ENCODE data around the gene SURF2.

DNA sequence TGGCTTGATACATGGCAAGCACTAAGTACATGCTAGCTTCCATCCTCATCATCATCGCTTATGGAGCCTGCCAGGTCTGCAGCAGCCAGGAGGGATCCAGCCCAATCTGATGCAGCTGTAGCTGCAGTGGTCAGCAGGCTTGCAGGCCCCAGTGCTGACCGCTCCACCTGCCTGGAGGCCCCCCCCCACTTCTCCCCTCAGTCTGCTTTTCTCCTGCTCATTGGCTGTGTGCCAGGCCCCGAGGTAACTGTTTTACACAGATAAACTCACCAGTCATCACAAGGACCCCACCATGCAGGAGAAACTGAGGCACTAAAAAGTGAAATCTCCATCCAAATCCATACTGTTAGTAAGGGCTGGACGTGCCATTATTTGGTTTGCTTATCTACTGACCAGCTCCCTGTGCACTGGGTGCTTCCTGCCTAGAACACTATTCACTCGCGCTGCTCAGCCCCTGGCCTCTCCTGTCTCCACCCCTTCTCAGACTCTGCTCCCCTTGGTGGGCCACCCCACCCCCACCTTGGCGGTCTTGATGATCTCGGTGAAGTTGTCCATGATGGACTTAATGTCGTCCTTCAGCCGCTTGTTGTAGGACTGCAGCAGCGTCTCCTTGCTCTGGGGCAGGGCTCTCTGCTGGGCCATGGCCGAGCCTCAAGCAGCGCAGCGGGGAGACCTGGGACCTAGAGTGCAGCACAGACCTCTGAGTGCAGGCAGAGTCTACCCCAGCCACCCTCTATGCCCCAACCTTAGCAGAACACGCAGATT, 10.1 kb upstream of the SURF2 start:
- TF ChIP-seq EZH2 (IDR thresholded peaks at IDR 0.05; ENCODE audit: insufficient read depth, poor library complexity, severe bottlenecking) (no peak), EZH2phosphoT487 (IDR thresholded peaks at IDR 0.05; ENCODE audit: insufficient read depth, low read depth) (no peak)

All from GM23248 (cell line).